Stimulated activated effector memory CD8-positive, alpha-beta T cell treated with anti-CD3 and anti-CD28 coated beads, Interleukin-12 subunit alpha, Interleukin-12 subunit beta, amount 100 ng/mL, for 72 hours (primary cell): ENCODE measurements around the gene RNASEH1.
"Not testable (repeated sequence)": the region's sequence is repeated elsewhere in the genome, so short reads cannot be mapped to it uniquely, and the experiment has no call there.

Source experiments
- ATAC-seq: fragments of 150-1000 bp; cut with Tn5 transposase; 2 replicates; pipeline ENCODE4 v1.10.0; 2021
- DNase-seq, 2 donors: peaks; one replicate each; pipeline ENCODE4 v3.0.0; 2021 to 2022; ENCODE audit warnings: low spot score in 2 of 2
- H3K27ac Mint-ChIP-seq: one replicate; pipeline ENCODE4 v1.8.0; 2022; ENCODE audit warnings: mild to moderate bottlenecking, mixed read lengths
- H3K36me3 Mint-ChIP-seq: one replicate; pipeline ENCODE4 v1.8.0; 2022; ENCODE audit warnings: mild to moderate bottlenecking, mixed read lengths
- H3K4me1 Mint-ChIP-seq: one replicate; pipeline ENCODE4 v1.8.0; 2022; ENCODE audit warnings: mixed read lengths
- H3K4me3 Mint-ChIP-seq: one replicate; pipeline ENCODE4 v1.8.0; 2022; ENCODE audit warnings: mild to moderate bottlenecking, mixed read lengths
- H3K9me3 Mint-ChIP-seq: one replicate; pipeline ENCODE4 v1.8.0; 2022; ENCODE audit warnings: mixed read lengths

RNASEH1 gene

GRCh38 chr2:3522961-3523421 is 35.1 kb downstream of the RNASEH1 start:
- DNase-seq (no peak), ATAC-seq (no peak)
- Mint-ChIP-seq H3K27ac (no peak overlapping the region), H3K9me3 (no peaks in the 10 kb centered on the region), H3K36me3 (peaks cover 18% of the 10 kb centered on the region), H3K4me3 (no peak overlapping the region), H3K4me1 (peaks cover 24% of the 10 kb centered on the region)

GRCh38 chr2:3520591-3520990 is 37.5 kb downstream of the RNASEH1 start:
- peaks cover 24% of the 10 kb centered on the region for H3K4me1 Mint-ChIP-seq
- H3K9me3 Mint-ChIP-seq: peaks cover 2% of the 10 kb centered on the region
- no peak overlapping the region for H3K27ac Mint-ChIP-seq
- H3K4me3 Mint-ChIP-seq: peak overlapping the region; percentile 78
- ATAC-seq (no peak), DNase-seq (no peak)
- peaks cover 18% of the 10 kb centered on the region for H3K36me3 Mint-ChIP-seq

GRCh38 chr2:3519255-3520205 is 38.6 kb downstream of the RNASEH1 start, which contains the start of gene ADI1:
TSS of gene ADI1 (minus strand) at chr2:3519531. CDS start at chr2:3519487, 44 bp downstream.
- H3K4me1 Mint-ChIP-seq: peaks cover 24% of the 10 kb centered on the region
- peak; percentile 64 to 90 for DNase-seq
- peak within 1 kb of the TSS; percentile 78 for H3K4me3 Mint-ChIP-seq
- H3K9me3 Mint-ChIP-seq: peaks cover 4% of the 10 kb centered on the region
- peaks cover 18% of the 10 kb centered on the region for H3K36me3 Mint-ChIP-seq
- peak; percentile 82 for ATAC-seq
- H3K27ac Mint-ChIP-seq: peak within 1 kb of the TSS; percentile 94

GRCh38 chr2:3518496-3519254 is 39.5 kb downstream of the RNASEH1 start:
- Mint-ChIP-seq H3K36me3 (peaks cover 24% of the 10 kb centered on the region), H3K9me3 (peaks cover 4% of the 10 kb centered on the region), H3K4me3 (peak overlapping the region; percentile 78), H3K4me1 (peaks cover 30% of the 10 kb centered on the region), H3K27ac (peak overlapping the region; percentile 94)
- peak; percentile 95 to 99 for DNase-seq
- ATAC-seq: peak; percentile 87

GRCh38 chr2:3517948-3518495 is 40.1 kb downstream of the RNASEH1 start:
- peaks cover 30% of the 10 kb centered on the region for H3K4me1 Mint-ChIP-seq
- no peak for ATAC-seq
- peak overlapping the region; percentile 78 for H3K4me3 Mint-ChIP-seq
- peaks cover 24% of the 10 kb centered on the region for H3K36me3 Mint-ChIP-seq
- H3K27ac Mint-ChIP-seq: peak overlapping the region; percentile 94
- H3K9me3 Mint-ChIP-seq: peaks cover 4% of the 10 kb centered on the region
- no peak for DNase-seq

- Mint-ChIP-seq H3K9me3 (peaks cover 4% of the 10 kb centered on the region), H3K4me3 (no peak overlapping the region), H3K27ac (no peak overlapping the region), H3K4me1 (peaks cover 28% of the 10 kb centered on the region), H3K36me3 (peaks cover 24% of the 10 kb centered on the region)
- DNase-seq (no peak), ATAC-seq (no peak)
These were observed 41.3 kb downstream of the RNASEH1 start for GRCh38 chr2:3516831-3517230.

GRCh38 chr2:3515438-3515837 is 42.7 kb downstream of the RNASEH1 start:
- Mint-ChIP-seq H3K27ac (peak overlapping the region; percentile 50), H3K4me1 (peaks cover 14% of the 10 kb centered on the region), H3K36me3 (peaks cover 36% of the 10 kb centered on the region)
- ATAC-seq, H3K9me3 Mint-ChIP-seq, H3K4me3 Mint-ChIP-seq, DNase-seq: not testable (repeated sequence)

- Mint-ChIP-seq H3K4me1 (peaks cover 6% of the 10 kb centered on the region), H3K27ac (peak overlapping the region; percentile 11), H3K4me3 (no peak overlapping the region), H3K9me3 (peaks cover 4% of the 10 kb centered on the region), H3K36me3 (peaks cover 36% of the 10 kb centered on the region)
- no peak for DNase-seq
- no peak for ATAC-seq
These were observed 44.9 kb downstream of the RNASEH1 start for GRCh38 chr2:3513026-3513810.

GRCh38 chr2:3512086-3512485 is 46.0 kb downstream of the RNASEH1 start:
- H3K4me3 Mint-ChIP-seq: no peak overlapping the region
- peaks cover 45% of the 10 kb centered on the region for H3K36me3 Mint-ChIP-seq
- no peak for DNase-seq
- H3K9me3 Mint-ChIP-seq: peaks cover 4% of the 10 kb centered on the region
- ATAC-seq: no peak
- no peak overlapping the region for H3K27ac Mint-ChIP-seq
- peaks cover 6% of the 10 kb centered on the region for H3K4me1 Mint-ChIP-seq

- peaks cover 45% of the 10 kb centered on the region for H3K36me3 Mint-ChIP-seq
- no peaks in the 10 kb centered on the region for H3K9me3 Mint-ChIP-seq
- no peak overlapping the region for H3K4me3 Mint-ChIP-seq
- no peak overlapping the region for H3K27ac Mint-ChIP-seq
- peaks cover 13% of the 10 kb centered on the region for H3K4me1 Mint-ChIP-seq
- DNase-seq (no peak), ATAC-seq (no peak)
These were observed 52.4 kb downstream of the RNASEH1 start for GRCh38 chr2:3505771-3506170.

- H3K4me3 Mint-ChIP-seq: no peak overlapping the region
- no peaks in the 10 kb centered on the region for H3K9me3 Mint-ChIP-seq
- no peak overlapping the region for H3K27ac Mint-ChIP-seq
- DNase-seq (no peak), ATAC-seq (no peak)
- H3K4me1 Mint-ChIP-seq: peaks cover 13% of the 10 kb centered on the region
- peaks cover 48% of the 10 kb centered on the region for H3K36me3 Mint-ChIP-seq
These were observed 53.4 kb downstream of the RNASEH1 start for GRCh38 chr2:3504741-3505140.

- Mint-ChIP-seq H3K36me3 (peaks cover 46% of the 10 kb centered on the region), H3K27ac (no peak overlapping the region), H3K4me3 (no peak overlapping the region), H3K4me1 (peaks cover 13% of the 10 kb centered on the region), H3K9me3 (no peaks in the 10 kb centered on the region)
- no peak for ATAC-seq
- no peak for DNase-seq
These were observed 54.6 kb downstream of the RNASEH1 start for GRCh38 chr2:3503483-3503882.

- H3K36me3 Mint-ChIP-seq: peaks cover 49% of the 10 kb centered on the region
These were observed 55.1 kb downstream of the RNASEH1 start for GRCh38 chr2:3503046-3503445.

GRCh38 chr2:3500326-3500899 is 57.7 kb downstream of the RNASEH1 start:
- no peak for DNase-seq

More at GRCh38 chr2:3503046-3503445, 55.1 kb downstream of the RNASEH1 start:
- Mint-ChIP-seq H3K27ac (no peak overlapping the region), H3K4me1 (peaks cover 13% of the 10 kb centered on the region), H3K4me3 (no peak overlapping the region), H3K9me3 (no peaks in the 10 kb centered on the region)
- DNase-seq (no peak), ATAC-seq (no peak)

More at GRCh38 chr2:3500326-3500899, 57.7 kb downstream of the RNASEH1 start:
- Mint-ChIP-seq H3K4me1 (peaks cover 13% of the 10 kb centered on the region), H3K36me3 (peaks cover 54% of the 10 kb centered on the region), H3K4me3 (no peak overlapping the region), H3K27ac (no peak overlapping the region), H3K9me3 (no peaks in the 10 kb centered on the region)
- ATAC-seq: no peak
